GM18508 (cell line): ENCODE measurements around the gene DCHS2.

Experiments used
- ATAC-seq: cut with Tn5 transposase; IDR thresholded peaks from one replicate; pipeline ENCODE4 v1.9.1; 2021; ENCODE audit warnings: moderate number of reproducible peaks; ENCODE audit not compliant: insufficient read depth, unreplicated experiment

Gene DCHS2

GRCh38 chr4:154456889-154457288 lies 34.7 kb downstream of the DCHS2 start:
- no peak for ATAC-seq

- no peak for ATAC-seq
Measured at GRCh38 chr4:154456240-154456639, 35.4 kb downstream of the DCHS2 start.

GRCh38 chr4:154455111-154455510 lies 36.5 kb downstream of the DCHS2 start:
- ATAC-seq: no peak

GRCh38 chr4:154454710-154455109 lies 36.9 kb downstream of the DCHS2 start:
- ATAC-seq: no peak

GRCh38 chr4:154452798-154453346 lies 38.7 kb downstream of the DCHS2 start:
- no peak for ATAC-seq

GRCh38 chr4:154450966-154451365 lies 40.6 kb downstream of the DCHS2 start:
- ATAC-seq: no peak

GRCh38 chr4:154444958-154445357 lies 46.6 kb downstream of the DCHS2 start:
- ATAC-seq: no peak

GRCh38 chr4:154441982-154442381 lies 49.6 kb downstream of the DCHS2 start:
- no peak for ATAC-seq

- ATAC-seq: no peak
Measured at GRCh38 chr4:154441124-154441523, 50.5 kb downstream of the DCHS2 start.

- no peak for ATAC-seq
Measured at GRCh38 chr4:154439224-154439623, 52.4 kb downstream of the DCHS2 start.

- ATAC-seq: no peak
Measured at GRCh38 chr4:154435895-154436294, 55.7 kb downstream of the DCHS2 start.

GRCh38 chr4:154433543-154433942 lies 58.1 kb downstream of the DCHS2 start:
- no peak for ATAC-seq

- no peak for ATAC-seq
Measured at GRCh38 chr4:154429176-154429575, 62.4 kb downstream of the DCHS2 start.

GRCh38 chr4:154427149-154427548 lies 64.5 kb downstream of the DCHS2 start:
- ATAC-seq: no peak

- no peak for ATAC-seq
Measured at GRCh38 chr4:154425514-154425913, 66.1 kb downstream of the DCHS2 start.

- no peak for ATAC-seq
Measured at GRCh38 chr4:154424810-154425484, 66.7 kb downstream of the DCHS2 start.

- ATAC-seq: no peak
Measured at GRCh38 chr4:154422152-154422551, 69.4 kb downstream of the DCHS2 start.

GRCh38 chr4:154421618-154422017 lies 70.0 kb downstream of the DCHS2 start:
- peak; percentile 53 for ATAC-seq

GRCh38 chr4:154417373-154417673 lies 74.3 kb downstream of the DCHS2 start:
- ATAC-seq: no peak

- peak; percentile 20 for ATAC-seq
Measured at GRCh38 chr4:154416190-154416547, 75.4 kb downstream of the DCHS2 start.

GRCh38 chr4:154415313-154415712 lies 76.3 kb downstream of the DCHS2 start:
- no peak for ATAC-seq

- no peak for ATAC-seq
Measured at GRCh38 chr4:154414796-154415195, 76.8 kb downstream of the DCHS2 start.

GRCh38 chr4:154414371-154414770 lies 77.2 kb downstream of the DCHS2 start:
- ATAC-seq: no peak
